Thyroid gland (tissue), 4 donors: ENCODE data around the gene SEC24D. TPM values are rescaled to one million over a fixed set of nuclear protein-coding genes. Genes with fewer than 3 reads are reported as not detected.

Experiments
- DNase-seq, 2 donors: peaks; one replicate each; pipeline ENCODE4 v3.0.0-alpha.2; 2019
- H3K27ac ChIP-seq, 3 donors: fragments of 200-600 bp; sonication (generic); 1 replicate in 2 of 3; 2 replicates in 1 of 3; pipeline ENCODE4 v1.5.1; 2016 to 2019; ENCODE audit warnings: mild to moderate bottlenecking in 1 of 3, moderate library complexity in 1 of 3
- H3K27me3 ChIP-seq: fragments of 200-600 bp; sonication (generic); one replicate; pipeline ENCODE4 v1.5.1; 2019
- H3K36me3 ChIP-seq, 2 donors: fragments of 200-600 bp; sonication (generic); one replicate each; pipeline ENCODE4 v1.5.1; 2016 to 2019
- H3K4me1 ChIP-seq, 2 donors: fragments of 200-600 bp; sonication (generic); one replicate each; pipeline ENCODE4 v1.5.1; 2017 to 2019
- H3K4me3 ChIP-seq, 3 donors: fragments of 200-600 bp; sonication (generic); replicated peaks in 1 of 3; 1 replicate in 2 of 3; 2 replicates in 1 of 3; pipeline ENCODE4 v1.5.1; 2016; ENCODE audit warnings: mild to moderate bottlenecking in 1 of 3
- H3K9me3 ChIP-seq: fragments of 200-600 bp; sonication (generic); one replicate; pipeline ENCODE4 v1.5.1; 2017
- CTCF ChIP-seq, 6 experiments: fragments of 200-600 bp in 3 of 6; fragments of 450-650 bp in 3 of 6; sonication (generic) in 3 of 6; IDR thresholded peaks; one replicate each; pipeline ENCODE4 v1.5.1; 2016 to 2019; ENCODE audit warnings: antibody characterized with exemption in 6 of 6, mild to moderate bottlenecking in 2 of 6, inconsistent platforms in 1 of 6, moderate library complexity in 1 of 6
- POLR2A ChIP-seq, 2 donors: fragments of 450-650 bp; IDR thresholded peaks; one replicate each; pipeline ENCODE4 v1.6.1; 2017; ENCODE audit warnings: antibody characterized with exemption in 2 of 2, mild to moderate bottlenecking in 2 of 2, moderate library complexity in 1 of 2
- WGBS, 2 donors: methylation state at CpG; one replicate each; pipeline ENCODE4 v1.1.5; 2017; 5-methylcytosine and 5-hydroxymethylcytosine counted together
- intact Hi-C: fragments of 100-400 bp; cut with DNase I; formaldehyde crosslinking; loops from one replicate; pipeline ENCODE4 v1.15.1; 2023
- total RNA-seq, 4 donors: library from RNA; depleted of rRNA; stranded (reverse); fragments of >200 nt; gene quantifications; one replicate each; pipeline ENCODE4 v1.2.3, GENCODE V29; 2016

Gene SEC24D
- total RNA-seq, 4 donors from 2014 or later: 56.3 to 120 (median 80.4) TPM

GRCh38 chr4:118776157-118776954 lies 59.6 kb downstream of the SEC24D start:
- no peak for DNase-seq
- H3K4me1 ChIP-seq: peaks cover 11 to 14% of the 10 kb centered on the region in 2 donors
- 67 to 71% methylated on average over 1 of the region's 1 CpG for WGBS, 2 donors
- TF ChIP-seq CTCF (IDR thresholded peaks at IDR 0.05) (no peak), POLR2A (IDR thresholded peaks at IDR 0.05) (no peak)
- H3K4me3 ChIP-seq: no peak overlapping the region
- H3K27me3 ChIP-seq: no peaks in the 10 kb centered on the region
- H3K36me3 ChIP-seq: no peaks in the 10 kb centered on the region
- no peaks in the 10 kb centered on the region for H3K9me3 ChIP-seq
- intact Hi-C loops: loop anchor here (10.0 kb wide), 1 partner anchor 108 kb away; the partner anchor contains the start of gene SYNPO2
- H3K27ac ChIP-seq: peak overlapping the region in 1 of 3 donors; percentile 36

GRCh38 chr4:118775405-118775804 lies 60.5 kb downstream of the SEC24D start:
- H3K4me1 ChIP-seq: peaks cover 11 to 14% of the 10 kb centered on the region in 2 donors

GRCh38 chr4:118774989-118775388 lies 60.9 kb downstream of the SEC24D start:
- no peak for DNase-seq
- peaks cover 11 to 14% of the 10 kb centered on the region in 2 donors for H3K4me1 ChIP-seq
- TF ChIP-seq CTCF (IDR thresholded peaks at IDR 0.05) (no peak), POLR2A (IDR thresholded peaks at IDR 0.05) (no peak)
- no peak overlapping the region for H3K27ac ChIP-seq
- intact Hi-C loops: loop anchor here (10.0 kb wide), 1 partner anchor 110 kb away; the partner anchor contains the start of gene SYNPO2
- 90 to 91% methylated on average over 3 of the region's 3 CpGs for WGBS, 2 donors
- no peaks in the 10 kb centered on the region for H3K9me3 ChIP-seq
- H3K36me3 ChIP-seq: no peaks in the 10 kb centered on the region
- H3K27me3 ChIP-seq: no peaks in the 10 kb centered on the region
- no peak overlapping the region for H3K4me3 ChIP-seq

More at GRCh38 chr4:118775405-118775804, 60.5 kb downstream of the SEC24D start:
- no peaks in the 10 kb centered on the region for H3K9me3 ChIP-seq
- no peak overlapping the region for H3K4me3 ChIP-seq
- no peaks in the 10 kb centered on the region for H3K27me3 ChIP-seq
- WGBS, 2 donors: 91% methylated on average over 2 of the region's 2 CpGs
- peak overlapping the region in 1 of 3 donors; percentile 36 for H3K27ac ChIP-seq
- no peak for DNase-seq
- intact Hi-C loops: loop anchor here (10.0 kb wide), 1 partner anchor 109 kb away; the partner anchor contains the start of gene SYNPO2
- TF ChIP-seq CTCF (IDR thresholded peaks at IDR 0.05): no peak
- no peak for TF ChIP-seq POLR2A (IDR thresholded peaks at IDR 0.05)
- no peaks in the 10 kb centered on the region for H3K36me3 ChIP-seq

- DNase-seq: no peak
- 85 to 86% methylated on average over 1 of the region's 1 CpG for WGBS, 2 donors
- Histone ChIP-seq H3K27me3 (no peaks in the 10 kb centered on the region), H3K27ac (no peak overlapping the region), H3K9me3 (no peaks in the 10 kb centered on the region), H3K36me3 (no peaks in the 10 kb centered on the region), H3K4me3 (no peak overlapping the region), H3K4me1 (peaks cover 11 to 14% of the 10 kb centered on the region in 2 donors)
- intact Hi-C loops: loop anchor here (10.0 kb wide), 1 partner anchor 110 kb away; the partner anchor contains the start of gene SYNPO2
- no peak for TF ChIP-seq CTCF (IDR thresholded peaks at IDR 0.05)
- no peak for TF ChIP-seq POLR2A (IDR thresholded peaks at IDR 0.05)
These were observed 61.6 kb downstream of the SEC24D start for GRCh38 chr4:118774321-118774720.

- intact Hi-C loops: loop anchor here (10.0 kb wide), 1 partner anchor 111 kb away; the partner anchor contains the start of gene SYNPO2
These were observed 62.5 kb downstream of the SEC24D start for GRCh38 chr4:118773429-118773792.

More at GRCh38 chr4:118773429-118773792, 62.5 kb downstream of the SEC24D start:
- no peak for TF ChIP-seq CTCF (IDR thresholded peaks at IDR 0.05)
- no peak for TF ChIP-seq POLR2A (IDR thresholded peaks at IDR 0.05)
- Histone ChIP-seq H3K9me3 (no peaks in the 10 kb centered on the region), H3K4me3 (no peak overlapping the region), H3K27ac (peak overlapping the region in 1 of 3 donors; percentile 24), H3K4me1 (peaks cover 11 to 14% of the 10 kb centered on the region in 2 donors), H3K36me3 (no peaks in the 10 kb centered on the region), H3K27me3 (no peaks in the 10 kb centered on the region)
- no peak for DNase-seq
- 79% methylated on average over 2 of the region's 2 CpGs for WGBS, 2 donors
